Stimulated activated CD4-positive, alpha-beta T cell treated with anti-CD3 and anti-CD28 coated beads, Interleukin-1b, Interleukin-23, amount 100 ng/mL, for 1 hour (primary cell): ENCODE data around the gene ACTL7A.

Source experiments
- DNase-seq, 2 donors: peaks; one replicate each; pipeline ENCODE4 v3.0.0-alpha.2; 2020; ENCODE audit warnings: low read depth in 2 of 2

ACTL7A gene

DNA sequence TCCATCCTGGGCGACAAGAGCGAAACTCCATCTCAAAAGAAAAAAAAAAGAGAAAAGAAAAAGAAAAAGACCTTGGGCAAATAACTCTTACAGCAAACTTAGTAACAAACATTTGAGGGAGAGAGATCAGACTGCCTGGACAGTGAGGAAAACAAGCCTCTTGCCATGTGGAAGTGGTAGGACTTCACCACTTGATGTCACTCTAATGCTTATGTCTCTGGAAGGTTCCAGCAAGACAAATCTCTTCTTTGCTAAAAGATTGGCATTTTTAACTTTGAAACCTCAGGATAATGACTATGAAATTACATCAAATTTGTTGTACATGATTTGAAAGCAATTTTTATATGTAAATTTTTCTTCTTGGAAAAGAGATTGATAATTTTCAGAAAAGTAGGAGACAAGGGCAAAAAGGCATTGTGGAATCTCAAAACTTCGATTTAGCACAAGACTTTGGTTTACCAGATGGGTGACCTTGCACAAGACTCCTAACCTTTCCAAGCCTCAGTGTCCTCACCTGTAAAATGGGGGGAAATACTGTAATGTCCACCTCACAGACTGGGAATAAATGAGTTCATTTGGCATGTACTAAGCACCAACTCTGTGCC, 11.7 kb upstream of the ACTL7A start:
- DNase-seq, result no peak

DNA sequence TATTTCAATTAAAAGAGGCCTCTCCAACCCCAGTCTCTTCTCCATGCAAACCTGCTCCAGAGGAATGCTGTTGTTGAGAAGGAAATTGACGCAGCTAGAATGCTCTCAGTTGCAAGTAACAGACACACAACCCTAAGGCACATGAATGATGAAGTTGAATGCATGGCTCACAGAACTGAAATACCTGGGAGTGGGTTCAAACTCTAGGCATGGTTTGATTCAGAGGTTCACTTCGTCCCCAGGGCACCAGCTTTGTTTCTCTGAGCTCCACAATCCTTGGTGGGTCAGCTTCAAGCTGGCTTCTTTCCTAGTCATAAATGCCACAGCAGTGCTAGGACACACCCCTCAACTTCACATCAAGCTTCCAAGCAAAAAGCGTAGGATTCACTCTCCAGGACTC, 10.9 kb upstream of the ACTL7A start:
- no peak for DNase-seq

GRCh38 chr9:108852079-108852478, 10.0 kb upstream of the ACTL7A start:
- no peak for DNase-seq

DNA sequence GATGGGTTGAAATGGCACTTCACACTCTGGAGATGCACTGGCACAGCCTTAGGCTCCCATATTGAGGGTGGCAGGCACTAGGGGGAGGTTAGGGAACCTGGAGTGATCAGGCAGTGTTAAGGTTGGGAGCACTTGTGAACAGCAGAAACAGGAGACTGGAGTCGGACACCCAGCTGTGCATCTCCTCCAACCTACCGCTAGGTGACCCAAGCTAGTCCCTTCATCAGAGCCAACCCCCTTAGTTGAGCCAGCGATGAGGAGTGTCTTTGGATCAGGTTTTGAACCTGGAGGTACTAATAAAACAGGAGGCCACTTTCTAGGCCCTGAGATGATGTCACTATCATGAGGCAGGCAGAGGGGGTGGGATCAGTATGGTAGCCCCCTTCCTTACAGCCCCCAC, 8.0 kb upstream of the ACTL7A start:
- DNase-seq, result no peak

- no peak for DNase-seq
Observed at GRCh38 chr9:108854641-108855528, 7.2 kb upstream of the ACTL7A start.

GRCh38 chr9:108855529-108855886, 6.6 kb upstream of the ACTL7A start:
- DNase-seq, result no peak

DNA sequence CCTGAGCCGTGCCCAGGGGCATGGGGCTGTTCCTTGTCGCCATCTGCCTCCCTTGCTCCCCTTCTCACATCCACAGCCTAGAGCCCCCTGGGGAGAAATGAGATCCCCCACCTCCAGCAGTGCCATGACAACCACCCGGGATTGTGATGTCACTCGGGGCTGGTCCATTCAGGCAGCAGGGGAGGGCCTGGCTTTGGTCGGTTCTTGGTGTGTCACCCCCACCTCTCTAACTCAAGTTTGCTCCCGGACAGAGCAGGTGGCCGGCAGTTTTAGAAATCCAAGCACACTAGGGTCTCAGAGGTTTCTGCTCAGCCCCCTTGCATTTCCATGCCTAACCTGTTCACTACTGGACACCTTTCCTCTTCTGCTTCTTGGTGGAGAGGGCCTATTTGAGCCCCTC, 6.2 kb upstream of the ACTL7A start, which contains the start of gene ACTL7B:
TSS of gene ACTL7B (minus strand) at position 99 of the 400 bp plus-strand sequence. CDS start at position 43, 56 bp downstream.
- DNase-seq, result no peak

DNA sequence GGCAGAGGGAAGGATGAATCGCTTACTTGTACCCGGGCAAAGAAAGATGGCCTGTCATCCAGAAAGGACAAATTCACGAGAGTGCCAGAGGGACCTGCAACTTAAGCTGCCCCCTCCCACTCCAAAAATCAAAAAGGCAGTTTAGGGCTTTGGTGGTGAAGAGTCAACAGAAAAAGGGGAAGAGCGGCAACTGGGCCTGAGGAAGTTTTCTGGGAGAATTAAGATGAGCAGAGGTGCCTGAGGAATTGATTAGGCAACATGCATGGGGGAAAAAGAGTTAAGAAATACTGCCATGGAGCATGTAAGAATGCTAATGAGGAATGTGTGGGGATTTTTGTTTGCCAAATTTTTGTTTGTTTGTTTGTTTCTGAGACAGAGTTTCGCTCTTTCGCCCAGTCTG, 4.5 kb upstream of the ACTL7A start:
- DNase-seq, result no peak

DNA sequence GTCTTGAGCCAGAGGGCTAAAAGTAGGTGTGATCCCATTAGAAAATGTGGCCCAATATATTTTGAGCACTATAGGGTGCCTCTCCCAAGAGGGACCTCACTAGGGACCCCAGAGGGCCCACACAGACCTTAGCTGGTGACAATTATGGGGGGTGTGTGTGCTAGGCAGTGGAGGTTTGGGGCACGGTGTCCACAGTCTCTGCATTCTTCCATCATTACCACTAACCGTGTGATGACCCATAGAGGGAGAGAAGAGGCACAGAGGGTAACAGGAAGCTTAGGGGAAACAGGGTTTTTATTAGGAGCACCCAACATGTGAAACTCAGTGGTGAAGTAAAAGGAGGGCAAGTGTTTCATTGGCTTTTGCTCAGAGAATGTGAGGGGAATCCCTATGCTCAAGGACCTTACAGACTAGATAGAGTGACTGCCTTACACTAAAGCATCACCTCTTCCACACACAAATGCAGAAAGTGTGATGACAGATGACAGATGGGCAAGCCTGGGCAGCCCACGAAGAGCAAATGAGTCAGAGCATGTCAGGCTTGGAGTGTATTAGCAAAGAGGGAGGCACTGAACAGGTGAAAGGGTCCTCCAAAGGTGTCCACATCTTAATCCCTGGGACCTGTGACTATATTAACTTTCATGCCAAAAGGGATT, 2.5 kb upstream of the ACTL7A start:
- no peak for DNase-seq

DNA sequence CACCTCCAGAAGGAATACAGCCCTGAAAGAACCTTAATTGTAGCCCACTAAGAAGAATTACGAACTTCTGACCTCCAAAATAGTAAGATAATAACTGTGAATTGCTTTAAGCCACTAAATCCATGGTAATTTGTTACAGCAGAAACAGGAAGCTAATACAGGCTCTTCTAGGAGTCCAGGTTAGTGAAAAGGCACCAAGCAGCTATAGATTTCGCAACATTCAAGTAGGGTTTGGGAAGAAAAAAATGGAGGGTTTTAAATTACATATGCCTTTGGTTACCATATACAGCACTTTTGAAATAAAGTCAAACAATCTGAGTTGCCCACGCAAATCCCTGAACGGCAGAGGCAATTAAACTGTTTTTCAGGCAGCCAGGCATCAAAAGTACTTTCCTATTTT, 1.7 kb upstream of the ACTL7A start:
- DNase-seq, result no peak

GRCh38 chr9:108860764-108861163, 1.3 kb upstream of the ACTL7A start:
- no peak for DNase-seq

DNA sequence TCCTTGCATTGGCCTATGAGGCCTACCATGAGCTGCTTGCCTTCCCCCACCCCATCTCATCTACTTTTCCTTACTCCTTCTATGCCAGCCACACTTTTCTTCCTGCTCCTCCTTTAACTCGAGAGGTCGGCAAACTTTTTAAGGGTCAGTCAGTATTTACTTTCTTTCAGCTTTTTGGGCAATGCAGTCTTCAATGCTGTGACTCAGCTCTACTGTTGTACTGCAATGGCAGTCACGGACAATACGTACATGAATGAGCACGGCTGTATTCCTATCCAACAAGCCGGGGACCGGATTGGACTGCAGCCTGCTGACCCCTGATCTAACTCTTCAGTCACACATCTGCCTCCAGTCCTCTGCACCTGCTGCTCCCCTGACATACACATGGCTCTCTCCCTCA, 602 bp upstream of the ACTL7A start:
- no peak for DNase-seq

DNA sequence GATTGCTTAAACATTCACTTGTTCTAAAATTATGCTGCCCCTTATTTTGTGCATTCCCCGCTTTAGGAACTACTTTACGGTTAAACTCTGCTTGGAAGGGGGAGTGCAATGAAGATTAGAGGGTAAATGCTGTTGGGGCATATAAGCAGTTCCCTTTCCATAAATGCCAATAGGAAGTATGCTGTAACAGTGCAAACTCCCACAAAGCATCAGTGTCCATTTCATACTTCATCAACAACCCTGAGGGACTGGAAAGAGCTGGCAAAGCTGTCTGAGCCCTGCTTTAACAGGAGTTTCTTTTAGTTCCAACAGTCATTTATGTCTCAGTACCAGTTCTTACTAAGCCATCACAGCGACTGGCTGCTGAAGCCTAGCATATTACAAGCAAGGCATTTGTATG, 1.8 kb downstream of the ACTL7A start:
- no peak for DNase-seq

GRCh38 chr9:108864446-108864845, 2.4 kb downstream of the ACTL7A start:
- no peak for DNase-seq

DNA sequence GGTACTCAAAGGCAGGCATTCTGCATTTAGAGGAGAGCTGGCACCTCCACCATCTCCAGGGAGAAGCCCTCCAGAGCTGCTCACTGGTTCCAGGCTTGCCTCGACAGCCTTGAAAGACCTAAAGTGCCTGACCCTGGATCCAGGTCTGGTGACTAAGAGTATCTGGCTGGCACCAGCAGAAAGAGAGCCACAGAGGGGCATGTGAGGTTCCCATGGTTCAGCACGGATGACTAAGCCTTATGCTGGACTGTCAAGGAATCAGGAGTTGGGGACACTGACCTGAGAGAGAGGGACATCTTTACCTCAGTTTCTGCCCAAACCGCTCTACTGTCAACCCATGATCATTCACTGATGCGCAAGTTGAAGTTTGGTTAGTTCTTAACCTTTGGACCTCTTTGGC, 3.0 kb downstream of the ACTL7A start:
- no peak for DNase-seq

DNA sequence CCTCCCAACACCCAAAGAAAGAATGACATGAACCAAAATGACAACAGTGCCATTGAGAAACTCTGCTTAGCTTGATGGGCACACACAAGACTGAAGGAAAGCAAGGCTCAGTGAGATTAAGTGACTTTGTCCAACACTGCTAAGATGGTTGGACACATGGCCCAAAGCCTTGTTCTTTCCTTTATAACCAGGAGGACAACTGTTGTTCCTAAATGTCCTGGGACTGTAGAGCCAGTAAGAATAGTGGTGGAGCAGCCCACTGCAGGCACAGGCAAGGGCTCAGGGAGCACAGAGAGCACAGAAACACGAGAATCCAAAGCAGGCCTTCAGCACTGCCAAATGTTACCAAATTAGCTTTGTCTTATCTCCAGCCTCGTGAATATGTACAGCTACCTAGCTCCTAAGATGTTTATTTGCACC, 3.9 kb downstream of the ACTL7A start:
- no peak for DNase-seq

DNA sequence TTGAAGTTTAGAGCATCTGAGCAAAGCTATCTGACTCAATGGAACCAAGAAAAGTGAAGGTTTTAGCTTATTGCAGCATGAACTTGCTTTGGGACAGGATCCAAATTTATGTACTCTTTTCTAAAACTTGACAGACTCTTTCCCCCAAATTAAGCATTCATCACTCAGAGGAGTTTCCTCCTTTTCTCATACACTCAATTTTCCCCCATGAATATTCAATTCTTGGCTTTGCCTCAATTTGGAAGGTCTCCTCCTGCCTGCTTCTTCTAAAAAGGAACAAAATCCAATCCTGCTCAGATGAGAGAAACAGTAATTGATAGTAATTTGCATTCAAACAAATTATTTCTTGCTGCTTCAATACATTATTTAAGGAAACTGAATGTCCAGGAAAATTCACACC, 5.0 kb downstream of the ACTL7A start:
- no peak for DNase-seq

- no peak for DNase-seq
Observed at GRCh38 chr9:108867829-108868228, 5.8 kb downstream of the ACTL7A start.

DNA sequence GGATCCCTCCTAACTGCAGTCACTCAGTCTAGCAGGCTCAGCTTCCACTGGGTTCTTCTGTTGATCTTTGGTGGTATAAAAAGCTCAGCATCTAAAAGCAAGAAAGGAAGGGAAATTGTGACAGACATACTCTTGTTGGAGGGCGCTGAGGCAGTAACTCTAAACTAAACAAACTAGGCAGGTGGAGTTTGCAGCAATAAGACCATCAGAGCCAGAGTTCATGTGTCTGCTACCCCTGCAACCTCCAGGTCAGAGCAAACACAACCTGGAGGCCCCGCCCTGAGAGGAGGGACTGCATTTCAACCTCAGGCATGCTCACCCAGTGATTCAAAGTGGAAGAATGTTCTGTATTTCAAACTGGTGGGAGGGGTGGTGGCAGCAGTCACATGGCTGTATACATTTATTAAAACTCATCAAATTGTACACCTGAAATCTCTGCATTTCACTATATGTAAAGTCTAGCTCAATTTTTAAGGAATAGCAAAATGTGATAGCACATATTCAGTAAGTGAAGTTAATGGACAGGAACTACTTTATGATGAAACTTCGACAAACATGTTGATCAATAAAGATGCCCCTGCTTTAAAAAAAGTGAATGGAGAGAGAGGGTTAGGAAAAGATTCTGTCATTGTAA, 7.1 kb downstream of the ACTL7A start:
- DNase-seq, result no peak

- no peak for DNase-seq
Observed at GRCh38 chr9:108874058-108874788, 12.2 kb downstream of the ACTL7A start.

- no peak for DNase-seq
Observed at GRCh38 chr9:108876425-108876824, 14.4 kb downstream of the ACTL7A start.

GRCh38 chr9:108877524-108877923, 15.5 kb downstream of the ACTL7A start:
- DNase-seq, result no peak
